Measurements from ENCODE around the gene CLEC3B. TPM values are rescaled to one million over a fixed set of nuclear protein-coding genes. Genes with fewer than 3 reads are reported as not detected.

The CLEC3B gene
- total RNA-seq, 1 experiment from 2014 or later, result 1.8 TPM

DNA sequence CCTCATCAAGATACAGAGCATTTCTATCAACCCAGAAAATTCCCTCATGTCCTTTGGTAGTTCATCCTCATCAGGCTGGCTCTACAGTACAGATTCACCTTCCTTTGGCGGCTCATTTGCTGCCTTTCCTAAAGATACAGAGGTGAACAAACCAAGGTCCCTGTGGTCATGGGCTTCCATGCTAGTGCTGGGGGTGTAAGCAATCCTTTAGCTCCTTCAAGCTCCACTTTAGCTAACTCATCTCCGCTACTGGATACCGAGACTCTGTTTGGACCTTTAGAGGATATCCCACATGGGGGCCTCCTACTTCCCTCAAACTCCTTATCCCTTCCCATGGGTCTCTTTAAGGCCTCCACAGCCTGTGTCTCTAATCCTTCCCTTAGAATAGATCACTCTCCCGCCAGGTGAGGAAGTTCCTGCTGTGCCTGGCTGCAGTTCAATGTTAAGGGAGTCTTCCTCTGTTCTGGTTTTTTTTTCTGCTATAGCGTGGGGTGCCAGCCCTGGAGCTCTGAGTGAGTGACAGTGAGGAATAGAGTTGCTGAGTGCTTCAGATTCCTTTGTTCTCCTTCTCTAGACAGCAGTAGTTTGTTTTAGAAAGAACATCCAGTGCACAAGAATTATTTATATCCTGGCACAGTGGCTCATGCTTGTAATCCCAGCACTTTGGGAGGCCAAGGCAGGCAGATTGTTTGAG is 30.7 kb downstream of the CLEC3B start:
- TF ChIP-seq EZH2 (IDR thresholded peaks at IDR 0.05; ENCODE audit: low read length, unreplicated experiment), result no peak
- TF ChIP-seq, protein P1, sequence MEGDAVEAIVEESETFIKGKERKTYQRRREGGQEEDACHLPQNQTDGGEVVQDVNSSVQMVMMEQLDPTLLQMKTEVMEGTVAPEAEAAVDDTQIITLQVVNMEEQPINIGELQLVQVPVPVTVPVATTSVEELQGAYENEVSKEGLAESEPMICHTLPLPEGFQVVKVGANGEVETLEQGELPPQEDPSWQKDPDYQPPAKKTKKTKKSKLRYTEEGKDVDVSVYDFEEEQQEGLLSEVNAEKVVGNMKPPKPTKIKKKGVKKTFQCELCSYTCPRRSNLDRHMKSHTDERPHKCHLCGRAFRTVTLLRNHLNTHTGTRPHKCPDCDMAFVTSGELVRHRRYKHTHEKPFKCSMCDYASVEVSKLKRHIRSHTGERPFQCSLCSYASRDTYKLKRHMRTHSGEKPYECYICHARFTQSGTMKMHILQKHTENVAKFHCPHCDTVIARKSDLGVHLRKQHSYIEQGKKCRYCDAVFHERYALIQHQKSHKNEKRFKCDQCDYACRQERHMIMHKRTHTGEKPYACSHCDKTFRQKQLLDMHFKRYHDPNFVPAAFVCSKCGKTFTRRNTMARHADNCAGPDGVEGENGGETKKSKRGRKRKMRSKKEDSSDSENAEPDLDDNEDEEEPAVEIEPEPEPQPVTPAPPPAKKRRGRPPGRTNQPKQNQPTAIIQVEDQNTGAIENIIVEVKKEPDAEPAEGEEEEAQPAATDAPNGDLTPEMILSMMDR (conservative IDR thresholded peaks at IDR 0.05; ENCODE audit: low read depth, low read length), result no peak
- no peak for TF ChIP-seq EZH2phosphoT487 (IDR thresholded peaks at IDR 0.05; ENCODE audit: borderline replicate concordance, low read length)
- BruUV-seq (replicated peaks), result no TSS peak
- Histone ChIP-seq H3K4me1 (ENCODE audit: insufficient read depth, low read length) (peaks cover 50% of the 10 kb centered on the region), H3K36me3 (ENCODE audit: low read depth, low read length) (no peaks in the 10 kb centered on the region), H3K4me2 (ENCODE audit: low read length) (no peak overlapping the region), H3K9me3 (ENCODE audit: low read length) (no peaks in the 10 kb centered on the region), H4K20me1 (ENCODE audit: low read length) (no peaks in the 10 kb centered on the region), H3K9me2 (replicated peaks; ENCODE audit: low read length) (no peaks in the 10 kb centered on the region), H3F3A (ENCODE audit: low read length, unreplicated experiment) (no peaks in the 10 kb centered on the region), H3K27ac (ENCODE audit: low read length) (peak overlapping the region; percentile 78), H3K27me3 (ENCODE audit: low read length) (no peaks in the 10 kb centered on the region), H3K9ac (ENCODE audit: low read length) (peak overlapping the region; percentile 43), H3K4me3 (ENCODE audit: low read length) (no peak overlapping the region), H2AFZ (ENCODE audit: low read length) (no peak overlapping the region), H3K79me2 (ENCODE audit: low read length) (no peaks in the 10 kb centered on the region)
- DNase-seq, result no peak
- ChIA-PET POLR2A (ENCODE audit: unreplicated experiment) (interaction anchor here (0.7 kb wide), 1 partner anchor 81 kb away, joined by 3 read pairs; no protein-coding TSS in a partner anchor), CTCF (no interaction called here)
- intact Hi-C loops (cut with micrococcal nuclease), result no loop called here
- ATAC-seq, result no peak

DNA sequence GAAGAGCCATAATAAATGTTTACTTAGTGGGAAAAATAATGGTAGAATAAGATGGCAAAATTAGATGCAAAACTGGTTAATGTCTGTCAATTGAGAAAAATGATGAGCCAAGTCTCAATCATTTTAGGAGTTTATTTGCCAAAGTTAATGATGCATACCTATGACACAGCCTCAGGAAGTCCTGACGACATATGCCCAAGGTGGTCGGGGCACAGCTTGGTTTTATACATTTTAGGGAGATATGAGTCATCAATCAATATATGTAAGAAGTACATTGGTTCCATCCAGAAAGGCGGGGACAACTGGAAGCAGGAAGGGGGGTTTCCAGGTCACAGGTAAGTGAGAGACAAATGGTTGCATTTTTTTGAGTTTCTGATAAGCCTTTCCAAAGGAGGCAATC is 31.5 kb downstream of the CLEC3B start:
- Histone ChIP-seq H3K9ac (ENCODE audit: low read length) (peak overlapping the region; percentile 63), H3K4me2 (ENCODE audit: low read length) (peak overlapping the region; percentile 15; the same call in 1 of the 2 replicates), H3K79me2 (ENCODE audit: low read length) (no peaks in the 10 kb centered on the region), H4K20me1 (ENCODE audit: low read length) (no peaks in the 10 kb centered on the region), H3F3A (ENCODE audit: low read length, unreplicated experiment) (no peaks in the 10 kb centered on the region), H3K27ac (ENCODE audit: low read length) (peak overlapping the region; percentile 88), H2AFZ (ENCODE audit: low read length) (no peak overlapping the region), H3K4me1 (ENCODE audit: insufficient read depth, low read length) (peaks cover 50% of the 10 kb centered on the region), H3K4me3 (ENCODE audit: low read length) (no peak overlapping the region), H3K36me3 (ENCODE audit: low read depth, low read length) (no peaks in the 10 kb centered on the region), H3K9me3 (ENCODE audit: low read length) (no peaks in the 10 kb centered on the region), H3K27me3 (ENCODE audit: low read length) (no peaks in the 10 kb centered on the region), H3K9me2 (replicated peaks; ENCODE audit: low read length) (no peaks in the 10 kb centered on the region)
- ATAC-seq (peak; percentile 34), DNase-seq (peak; percentile 86)
- TF ChIP-seq EZH2 (IDR thresholded peaks at IDR 0.05; ENCODE audit: low read length, unreplicated experiment), result no peak
- no peak for TF ChIP-seq EZH2phosphoT487 (IDR thresholded peaks at IDR 0.05; ENCODE audit: borderline replicate concordance, low read length)
- TF ChIP-seq, protein P1 (conservative IDR thresholded peaks at IDR 0.05; ENCODE audit: low read depth, low read length), result no peak
- CTCF ChIA-PET, result no interaction called here
- POLR2A ChIA-PET (ENCODE audit: unreplicated experiment), result interaction anchor here (0.7 kb wide), 1 partner anchor 80 kb away, joined by 3 read pairs; no protein-coding TSS in a partner anchor
- BruUV-seq (replicated peaks), result no TSS peak
- intact Hi-C loops (cut with micrococcal nuclease), result no loop called here

DNA sequence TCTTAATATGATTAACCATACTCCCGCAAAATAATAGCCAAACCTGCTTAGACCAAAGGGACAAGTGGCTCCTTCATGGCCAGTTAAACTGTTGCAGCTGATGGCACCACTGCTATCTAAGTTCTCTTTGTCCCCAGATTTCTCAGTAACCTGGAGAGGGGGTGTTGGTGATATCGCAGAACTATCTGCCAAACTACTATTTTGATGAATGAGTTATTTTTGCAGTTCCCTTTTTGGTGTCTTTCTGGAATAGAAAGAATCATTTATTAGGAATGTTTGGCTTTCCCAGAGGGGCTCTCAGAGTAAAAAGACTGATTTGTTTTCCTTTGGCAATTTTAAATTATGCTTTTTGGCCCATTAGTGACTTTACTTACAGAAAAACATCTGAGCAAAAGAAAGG is 33.0 kb downstream of the CLEC3B start:
- intact Hi-C loops (cut with micrococcal nuclease), result no loop called here
- Histone ChIP-seq H4K20me1 (ENCODE audit: low read length) (no peaks in the 10 kb centered on the region), H3K4me2 (ENCODE audit: low read length) (no peak overlapping the region), H3K36me3 (ENCODE audit: low read depth, low read length) (no peaks in the 10 kb centered on the region), H3K9me2 (replicated peaks; ENCODE audit: low read length) (no peaks in the 10 kb centered on the region), H3K4me1 (ENCODE audit: insufficient read depth, low read length) (peaks cover 55% of the 10 kb centered on the region), H3K79me2 (ENCODE audit: low read length) (no peaks in the 10 kb centered on the region), H2AFZ (ENCODE audit: low read length) (no peak overlapping the region), H3K9me3 (ENCODE audit: low read length) (no peaks in the 10 kb centered on the region), H3K4me3 (ENCODE audit: low read length) (no peak overlapping the region), H3F3A (ENCODE audit: low read length, unreplicated experiment) (peaks cover under 1% of the 10 kb centered on the region), H3K27me3 (ENCODE audit: low read length) (no peaks in the 10 kb centered on the region), H3K27ac (ENCODE audit: low read length) (peak overlapping the region; percentile 88), H3K9ac (ENCODE audit: low read length) (no peak overlapping the region)
- TF ChIP-seq EZH2phosphoT487 (IDR thresholded peaks at IDR 0.05; ENCODE audit: borderline replicate concordance, low read length), result no peak
- TF ChIP-seq, protein P1 (conservative IDR thresholded peaks at IDR 0.05; ENCODE audit: low read depth, low read length), result no peak
- TF ChIP-seq EZH2 (IDR thresholded peaks at IDR 0.05; ENCODE audit: low read length, unreplicated experiment), result no peak
- ChIA-PET CTCF (interaction anchor here (0.9 kb wide), 1 partner anchor 33 kb away, joined by 7 read pairs; no protein-coding TSS in a partner anchor), POLR2A (ENCODE audit: unreplicated experiment) (interaction anchor here (0.6 kb wide), 1 partner anchor 117 kb away, joined by 4 read pairs; no protein-coding TSS in a partner anchor)
- DNase-seq, result no peak
- no TSS peak for BruUV-seq (replicated peaks)
- ATAC-seq, result no peak
